Right lobe of liver (tissue), 4 donors: ENCODE results near the gene DDX3X.

Source experiments
- CTCF ChIP-seq, 4 donors: fragments of 200-600 bp in 3 of 4; fragments of 450-650 bp in 1 of 4; IDR thresholded peaks; one replicate each; pipeline versions ENCODE4 v1.5.1 to v1.8.0; 2016 to 2022; ENCODE audit warnings: antibody characterized with exemption in 4 of 4, mild to moderate bottlenecking in 2 of 4
- POLR2A ChIP-seq: fragments of 450-650 bp; IDR thresholded peaks from one replicate; pipeline ENCODE4 v1.6.1; 2017; ENCODE audit warnings: antibody characterized with exemption, mild to moderate bottlenecking
- donor health status: DM: no; HTN: no; CAD: no.
- donor health status: DM: no; HTN: no; CAD: no.
- donor health status: DM: no; HTN: yes; CAD: no.

DNA sequence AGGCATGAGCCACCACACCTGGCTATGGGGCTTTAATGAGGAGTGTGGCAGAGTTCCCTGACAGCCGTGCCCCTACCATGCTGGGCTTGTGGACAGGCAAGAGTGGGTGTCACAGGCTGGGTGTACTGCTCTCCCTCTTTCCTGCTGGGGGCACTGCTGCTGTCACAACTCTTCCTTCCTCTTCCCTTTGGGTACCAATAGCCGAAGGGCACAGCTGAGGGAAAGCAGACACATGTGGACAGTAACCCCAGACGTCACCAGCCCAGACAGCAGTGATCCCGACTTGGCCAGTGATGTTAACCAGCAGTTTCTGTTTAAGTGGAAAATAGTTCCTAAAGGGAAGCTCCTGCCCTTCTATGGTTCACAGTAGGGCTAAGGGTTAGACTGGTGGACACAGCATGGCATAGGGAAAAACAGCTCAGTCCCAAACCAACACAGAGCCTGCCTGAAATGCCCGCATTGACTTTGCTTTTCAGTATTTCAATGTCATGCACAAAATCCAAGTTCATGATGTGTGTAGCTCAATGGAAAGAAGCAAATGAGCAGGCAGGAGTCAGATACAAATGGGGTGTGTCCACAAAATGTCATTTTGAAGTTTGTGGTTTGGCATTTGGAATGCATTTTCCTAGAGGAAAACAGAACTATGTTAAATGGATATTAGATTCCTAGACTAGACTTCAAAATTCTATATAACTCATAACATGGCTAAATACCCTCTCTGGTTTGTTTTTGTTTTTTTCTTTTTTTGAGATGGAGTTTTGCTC lies 24.9 kb upstream of the DDX3X start:
- no peak for TF ChIP-seq CTCF (IDR thresholded peaks at IDR 0.05)
- TF ChIP-seq POLR2A, result no peak
